HG03103 (cell line): ENCODE measurements around the gene ERP27.

Source experiments
- ATAC-seq: cut with Tn5 transposase; IDR thresholded peaks from one replicate; pipeline ENCODE4 v1.9.1; 2021; ENCODE audit warnings: low read depth; ENCODE audit not compliant: unreplicated experiment

Gene ERP27

GRCh38 chr12:14960548-14961465 lies 22.5 kb upstream of the ERP27 start:
- ATAC-seq, result peak; percentile 18

- no peak for ATAC-seq
These were observed 21.7 kb upstream of the ERP27 start for GRCh38 chr12:14959916-14960496.

DNA sequence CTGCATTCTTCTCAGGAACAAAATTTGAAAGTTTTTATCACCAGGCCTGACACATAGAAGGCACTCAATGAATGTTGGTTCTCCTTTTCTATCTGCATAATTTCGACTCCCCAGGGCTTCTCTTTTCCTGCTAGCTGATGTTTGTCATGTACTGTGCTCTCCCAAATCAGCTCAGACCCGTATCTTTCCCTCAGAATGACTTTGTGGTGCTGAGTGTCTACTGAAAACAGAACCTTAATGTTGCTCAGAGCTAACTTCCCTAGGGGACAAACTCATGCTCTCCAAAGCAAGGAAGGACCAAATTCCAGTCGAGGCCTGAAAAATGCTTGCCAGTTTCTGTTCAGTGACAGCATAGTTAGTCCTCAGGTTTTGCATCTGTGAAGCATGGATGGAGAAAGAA lies 21.1 kb upstream of the ERP27 start:
- ATAC-seq, result no peak

DNA sequence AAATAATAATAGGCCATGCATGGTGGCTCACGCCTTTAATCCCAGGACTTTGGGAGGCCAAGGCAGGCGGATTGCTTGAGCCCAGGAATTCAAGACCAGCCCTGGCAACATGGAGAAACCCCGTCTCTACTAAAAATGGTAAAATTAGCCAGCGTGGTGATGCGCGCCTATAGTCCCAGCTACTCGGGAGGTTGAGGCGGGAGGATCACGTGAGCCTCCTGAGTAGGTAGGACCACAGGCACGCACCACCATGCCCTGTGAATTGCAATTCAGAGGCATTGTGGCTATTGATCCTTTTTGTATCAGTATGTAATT lies 20.7 kb upstream of the ERP27 start:
- ATAC-seq, result no peak

GRCh38 chr12:14958361-14959125 lies 20.2 kb upstream of the ERP27 start:
- ATAC-seq, result no peak

DNA sequence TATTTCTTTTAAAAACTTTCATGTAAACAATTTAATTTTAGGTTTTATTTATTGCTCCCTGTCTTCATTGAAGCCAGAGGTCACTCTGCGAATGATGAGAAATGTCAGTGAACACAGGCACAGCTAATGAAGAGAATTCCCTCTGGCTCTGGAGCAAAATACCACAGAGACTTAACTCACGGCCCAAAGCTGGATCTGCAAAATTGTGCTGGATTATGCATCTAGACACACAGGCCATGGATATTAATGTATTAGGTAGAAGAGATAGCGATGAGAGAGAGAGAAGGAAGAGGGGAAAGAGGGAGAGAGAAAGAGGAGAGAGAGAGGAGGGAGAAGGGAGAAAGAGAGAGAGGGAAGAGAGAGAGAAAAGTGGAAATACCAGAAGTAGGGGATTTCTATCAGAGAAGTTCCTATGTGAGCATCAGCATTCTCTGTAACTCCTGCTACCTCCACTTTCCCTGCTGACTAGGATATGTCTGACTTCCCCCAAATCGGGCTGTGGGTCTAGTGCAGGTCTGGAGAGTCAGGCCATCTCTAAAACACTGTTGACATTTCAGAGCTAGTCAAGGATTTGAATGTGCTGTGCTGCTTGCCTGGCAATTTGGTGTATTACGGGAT lies 19.3 kb upstream of the ERP27 start:
- no peak for ATAC-seq

DNA sequence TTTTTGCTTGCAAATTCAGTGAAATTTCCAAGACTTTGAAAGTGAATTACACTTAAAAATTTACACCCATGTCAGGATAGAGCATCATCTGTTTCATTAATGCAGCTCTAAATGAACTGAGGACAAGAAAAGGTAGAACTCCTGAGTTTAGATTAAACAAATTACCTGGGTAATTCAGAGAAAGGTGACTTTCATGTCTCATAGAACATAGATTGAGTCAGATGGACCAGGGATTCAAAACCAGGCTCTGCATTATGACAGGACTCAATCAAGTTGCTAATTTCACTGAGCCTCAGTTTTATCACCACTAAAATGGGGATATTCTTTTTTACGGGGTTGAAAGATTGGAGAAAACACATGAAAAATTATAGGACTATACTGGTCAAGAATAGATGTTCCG lies 18.6 kb upstream of the ERP27 start:
- no peak for ATAC-seq

DNA sequence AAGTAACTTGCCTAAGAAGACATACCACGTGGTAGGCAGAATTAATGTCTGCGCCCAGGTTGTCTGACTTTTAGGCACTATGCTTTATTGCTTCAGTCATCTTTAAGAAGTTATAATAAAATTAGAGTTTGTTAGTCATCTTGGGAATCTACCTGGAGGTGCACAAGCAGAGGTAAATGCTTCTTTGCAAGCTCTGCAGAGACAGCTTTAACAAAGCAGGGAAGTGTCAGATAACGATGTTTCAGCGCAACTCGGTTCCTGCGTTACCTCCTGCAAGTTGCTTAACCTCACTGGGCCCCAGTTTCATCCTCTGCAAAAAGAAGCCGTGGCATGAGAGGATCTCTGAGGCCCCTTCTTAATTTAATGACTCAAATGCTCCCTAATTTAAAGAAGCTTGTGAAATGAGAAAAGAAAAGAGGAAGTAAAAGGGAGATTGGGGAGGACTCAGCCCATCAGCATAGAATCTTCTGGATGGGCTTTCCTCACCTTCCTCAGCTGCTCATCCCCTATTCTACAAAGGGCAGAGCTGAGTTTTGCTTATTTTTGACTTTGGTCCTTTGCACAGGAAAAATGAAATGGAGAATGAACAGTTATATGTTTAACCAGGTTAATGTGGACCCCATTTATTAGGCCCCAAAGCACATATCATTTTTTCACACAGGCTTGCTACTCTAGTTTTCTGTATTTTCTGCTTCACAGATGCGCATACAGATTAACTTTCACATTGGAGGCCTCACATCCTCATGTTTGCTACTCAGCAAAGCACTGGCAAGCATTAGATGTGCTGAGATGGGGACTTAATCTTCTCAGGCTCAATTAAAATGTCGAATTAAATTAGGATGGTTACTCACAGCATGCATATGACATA lies 17.9 kb upstream of the ERP27 start:
- peak; percentile 39 for ATAC-seq

DNA sequence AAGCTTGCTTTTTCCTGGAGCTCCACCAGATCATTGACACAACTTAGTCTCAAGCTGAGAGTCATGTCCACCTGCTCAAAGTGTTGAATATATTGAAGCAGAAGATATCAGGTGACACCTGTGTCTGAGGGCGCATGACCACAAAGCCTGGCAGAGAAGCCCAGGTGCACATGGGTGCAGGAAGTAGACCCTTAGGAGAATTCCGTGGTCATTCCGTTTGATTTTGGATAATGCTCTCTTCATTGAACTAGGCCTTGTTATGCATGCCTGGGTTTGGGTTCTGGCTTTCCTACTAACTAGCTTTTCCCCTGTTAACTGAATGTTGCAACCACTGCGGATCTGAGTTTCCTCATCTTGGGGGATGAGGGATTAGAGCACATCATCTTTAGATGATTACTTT lies 15.9 kb upstream of the ERP27 start:
- ATAC-seq, result no peak

DNA sequence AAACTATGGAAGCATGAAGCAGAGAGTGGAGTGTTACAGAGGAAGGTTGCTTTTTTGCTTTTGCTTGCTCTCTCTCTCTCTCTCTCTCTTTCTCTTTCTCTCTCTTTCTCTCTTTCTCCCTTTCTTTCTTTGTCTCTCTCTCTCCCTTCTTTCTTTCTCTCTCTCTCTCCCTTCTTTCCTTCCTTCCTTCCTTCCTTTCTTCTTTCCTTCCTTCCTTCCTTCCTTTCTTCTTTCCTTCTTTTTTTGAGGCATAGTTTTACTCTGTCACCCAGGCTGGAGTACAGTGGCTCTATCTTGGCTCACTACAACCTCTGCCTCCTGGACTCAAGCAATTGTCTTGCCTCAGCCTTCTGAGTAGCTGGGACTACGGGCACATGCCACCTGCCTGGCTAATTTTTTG lies 15.4 kb upstream of the ERP27 start:
- ATAC-seq, result no peak

DNA sequence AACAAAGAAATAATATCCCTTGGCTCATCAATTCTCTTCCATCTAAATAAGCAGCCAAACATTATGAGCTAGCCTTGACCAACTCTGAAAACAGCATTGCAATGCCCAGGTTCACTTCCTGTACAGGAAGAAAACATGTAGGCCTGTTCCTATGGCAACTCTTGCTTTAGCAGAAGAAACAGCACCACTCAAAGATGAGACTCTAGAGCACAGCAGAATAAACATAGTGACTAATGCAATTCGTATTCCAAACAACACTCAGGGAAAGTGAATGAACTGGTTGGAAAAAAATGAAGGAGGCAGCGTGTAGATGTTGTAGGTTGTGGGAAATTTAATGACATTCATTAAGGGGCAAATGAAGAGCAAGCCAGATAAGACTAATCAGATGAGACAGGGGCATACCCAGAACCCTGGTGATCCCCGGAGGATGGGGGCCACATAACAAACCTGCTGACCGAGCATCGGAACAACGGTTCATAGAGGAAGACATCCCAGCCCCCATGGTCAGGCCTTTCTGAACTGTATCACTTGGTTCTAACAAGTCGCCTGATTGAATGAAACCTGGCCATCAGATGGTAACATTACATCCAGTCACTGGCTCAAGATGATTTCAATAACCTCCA lies 14.1 kb upstream of the ERP27 start:
- ATAC-seq, result peak; percentile 45

DNA sequence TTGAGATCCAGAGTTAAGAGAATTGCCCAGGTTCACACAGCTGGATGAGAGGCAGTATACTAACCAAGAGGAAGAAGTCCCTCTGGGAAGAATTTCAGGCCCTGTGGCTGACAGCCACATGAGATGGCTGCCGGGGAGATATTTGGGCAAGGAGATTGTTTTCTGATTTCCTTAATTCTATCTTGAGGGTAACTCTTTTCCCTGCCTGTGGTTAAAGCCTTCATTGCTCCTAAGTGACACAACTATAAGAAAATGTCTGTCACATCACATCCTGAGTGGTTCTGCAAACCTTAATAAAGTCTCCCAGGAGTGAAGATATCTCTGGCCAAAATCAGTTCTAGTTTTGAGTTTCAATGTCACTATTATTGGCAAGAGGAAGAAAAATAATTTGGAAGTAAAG lies 13.5 kb upstream of the ERP27 start:
- ATAC-seq, result no peak

DNA sequence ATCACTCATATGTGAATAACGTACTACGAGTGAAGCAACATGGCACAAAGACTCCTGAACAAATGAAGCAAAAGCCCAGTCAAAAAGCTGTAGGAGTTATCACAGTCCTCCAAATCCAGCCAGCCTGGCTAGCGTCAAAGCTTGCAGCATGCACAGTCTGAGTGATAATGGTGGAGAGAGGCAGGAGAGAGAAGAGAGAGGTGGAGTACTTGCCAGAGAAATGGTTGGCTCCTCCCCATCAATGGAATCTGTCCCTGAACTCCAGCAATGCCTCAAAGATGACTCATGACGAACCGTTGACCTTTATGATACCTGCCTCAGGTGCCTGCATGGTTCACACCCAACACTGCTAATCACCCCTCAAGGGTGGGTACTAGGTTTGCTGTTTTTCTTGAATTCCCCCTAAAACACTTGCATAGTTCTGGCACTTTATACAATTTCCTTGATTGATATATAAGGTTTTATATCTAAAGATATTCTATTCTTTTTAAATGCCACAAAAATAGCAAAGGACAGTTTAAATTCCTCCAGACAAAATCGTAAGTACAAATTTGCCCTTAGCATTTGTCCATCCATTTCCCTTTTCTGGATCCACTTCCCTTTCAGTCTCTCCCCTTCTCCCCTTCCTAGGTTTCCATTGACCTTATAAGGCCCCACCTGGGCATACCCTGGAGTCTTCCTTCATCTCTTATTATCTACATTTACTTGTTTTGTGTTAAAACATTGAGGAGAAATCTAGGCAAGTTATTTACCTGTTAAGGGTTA lies 12.8 kb upstream of the ERP27 start:
- ATAC-seq, result no peak

DNA sequence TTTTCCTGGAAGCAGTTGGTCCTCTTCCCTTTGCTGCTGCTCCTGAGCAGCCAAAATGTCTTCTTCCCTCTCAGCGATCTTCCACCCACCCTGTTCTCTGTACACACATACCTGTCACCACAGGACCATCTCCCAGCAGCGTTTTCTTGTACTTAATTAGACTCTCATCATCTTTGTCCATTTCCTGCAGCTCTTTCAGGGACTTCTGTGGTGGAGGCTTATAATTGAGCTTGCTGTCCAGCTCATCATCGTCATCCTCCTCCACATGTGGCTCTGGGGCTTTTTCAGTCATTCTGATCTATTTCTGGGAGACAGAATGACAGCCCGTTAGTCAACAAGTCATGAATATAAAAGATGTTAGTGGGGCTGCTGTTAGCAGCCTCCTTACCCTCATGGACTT lies 12.1 kb upstream of the ERP27 start:
- no peak for ATAC-seq

- no peak for ATAC-seq
These were observed 11.3 kb upstream of the ERP27 start for GRCh38 chr12:14949631-14950030.

DNA sequence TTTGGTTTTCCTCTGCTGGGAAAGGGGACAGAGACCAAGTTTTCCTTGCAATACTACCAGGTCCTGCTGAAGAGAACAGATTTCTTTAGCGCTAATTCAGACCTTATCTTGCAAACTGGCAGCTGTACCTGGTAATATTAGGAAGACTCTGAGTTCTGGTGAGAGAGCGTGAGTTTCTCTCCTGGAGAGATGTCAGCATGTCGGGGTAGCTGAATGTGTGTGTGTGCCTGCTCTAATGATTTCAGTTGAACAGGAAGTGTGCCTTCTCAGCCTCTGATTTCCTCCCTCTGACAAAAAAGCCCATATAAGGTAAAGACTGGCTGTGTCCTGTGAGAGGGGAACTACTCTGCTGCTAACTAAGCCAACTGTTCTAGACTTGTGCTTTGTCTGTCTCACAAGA lies 10.3 kb upstream of the ERP27 start:
- ATAC-seq, result peak; percentile 85

DNA sequence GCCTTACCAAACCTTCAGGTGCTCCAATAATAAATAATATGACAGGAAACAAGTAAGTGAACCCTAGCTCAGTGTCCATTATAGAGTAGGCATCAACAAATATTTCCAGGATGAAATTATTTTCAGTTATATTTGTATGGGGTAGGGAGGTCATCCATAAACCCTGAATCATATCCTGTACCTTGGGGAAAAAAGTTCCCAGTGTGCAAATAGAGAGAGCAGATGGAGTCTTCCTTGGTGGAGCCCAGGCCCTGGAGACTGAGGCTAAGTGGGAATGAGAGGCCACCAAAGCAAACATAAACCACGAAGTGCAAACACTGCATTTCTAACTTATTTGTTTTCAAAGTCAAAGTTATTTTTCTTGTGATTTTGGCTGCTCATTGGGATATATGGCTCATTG lies 8.5 kb upstream of the ERP27 start:
- no peak for ATAC-seq

- ATAC-seq, result no peak
These were observed 7.8 kb upstream of the ERP27 start for GRCh38 chr12:14946162-14946561.
